Esophagus squamous epithelium (tissue), 4 donors: ENCODE results near the gene TESK1.

ENCODE experiments used
- CTCF ChIP-seq, 6 experiments: fragments of 450-650 bp in 4 of 6; fragments of 200-600 bp in 2 of 6; sonication (generic) in 2 of 6; IDR thresholded peaks; one replicate each; pipeline ENCODE4 v1.5.1; 2016 to 2019; ENCODE audit warnings: antibody characterized with exemption in 6 of 6, mild to moderate bottlenecking in 4 of 6, moderate library complexity in 4 of 6
- POLR2A ChIP-seq, 4 donors: fragments of 450-650 bp; IDR thresholded peaks; one replicate each; pipeline ENCODE4 v1.6.1; 2017; ENCODE audit warnings: antibody characterized with exemption in 4 of 4, mild to moderate bottlenecking in 4 of 4, moderate library complexity in 3 of 4

GRCh38 chr9:35557320-35557719, 47.7 kb upstream of the TESK1 start:
- TF ChIP-seq CTCF (IDR thresholded peaks at IDR 0.05) (no peak), POLR2A (IDR thresholded peaks at IDR 0.05) (no peak)
